ENCODE results near the gene RAPGEF1.

The RAPGEF1 gene

GRCh38 chr9:131734165-131734610 lies 5.7 kb downstream of the RAPGEF1 start:
- no peak overlapping the region for H3K27ac ChIP-seq (ENCODE audit: low read length)
- no peaks in the 10 kb centered on the region for H3K36me3 ChIP-seq (ENCODE audit: insufficient read depth, low read depth, low read length)
- H3K4me3 ChIP-seq (ENCODE audit: low read length) = no peak overlapping the region
- H3K4me1 ChIP-seq (ENCODE audit: insufficient read depth, low read length) = peaks cover 44% of the 10 kb centered on the region
- no peaks in the 10 kb centered on the region for H3K27me3 ChIP-seq (ENCODE audit: insufficient read depth, low read length)
- H3K9me3 ChIP-seq (ENCODE audit: insufficient read depth, low read depth, low read length) = no peaks in the 10 kb centered on the region
- H3K9ac ChIP-seq (ENCODE audit: low read depth, low read length) = no peak overlapping the region

- Histone ChIP-seq H3K9me3 (ENCODE audit: insufficient read depth, low read depth, low read length) (no peaks in the 10 kb centered on the region), H3K4me3 (ENCODE audit: low read length) (no peak overlapping the region), H3K27me3 (ENCODE audit: insufficient read depth, low read length) (no peaks in the 10 kb centered on the region), H3K4me1 (ENCODE audit: insufficient read depth, low read length) (peaks cover 48% of the 10 kb centered on the region), H3K9ac (ENCODE audit: low read depth, low read length) (no peak overlapping the region), H3K36me3 (ENCODE audit: insufficient read depth, low read depth, low read length) (no peaks in the 10 kb centered on the region), H3K27ac (ENCODE audit: low read length) (no peak overlapping the region)
Measured at GRCh38 chr9:131733541-131734061, 6.3 kb downstream of the RAPGEF1 start.

- H3K9ac ChIP-seq (ENCODE audit: low read depth, low read length) = no peak overlapping the region; the same call in 1 of the 2 replicates
- no peaks in the 10 kb centered on the region for H3K27me3 ChIP-seq (ENCODE audit: insufficient read depth, low read length)
- no peaks in the 10 kb centered on the region for H3K9me3 ChIP-seq (ENCODE audit: insufficient read depth, low read depth, low read length)
- no peaks in the 10 kb centered on the region for H3K36me3 ChIP-seq (ENCODE audit: insufficient read depth, low read depth, low read length)
- H3K27ac ChIP-seq (ENCODE audit: low read length) = no peak overlapping the region
- peaks cover 51% of the 10 kb centered on the region for H3K4me1 ChIP-seq (ENCODE audit: insufficient read depth, low read length)
- H3K4me3 ChIP-seq (ENCODE audit: low read length) = no peak overlapping the region
Measured at GRCh38 chr9:131732636-131733289, 7.1 kb downstream of the RAPGEF1 start.

GRCh38 chr9:131732061-131732526 lies 7.8 kb downstream of the RAPGEF1 start:
- Histone ChIP-seq H3K36me3 (ENCODE audit: insufficient read depth, low read depth, low read length) (no peaks in the 10 kb centered on the region), H3K9me3 (ENCODE audit: insufficient read depth, low read depth, low read length) (no peaks in the 10 kb centered on the region), H3K27me3 (ENCODE audit: insufficient read depth, low read length) (no peaks in the 10 kb centered on the region), H3K9ac (ENCODE audit: low read depth, low read length) (no peak overlapping the region), H3K4me1 (ENCODE audit: insufficient read depth, low read length) (peaks cover 58% of the 10 kb centered on the region), H3K27ac (ENCODE audit: low read length) (no peak overlapping the region), H3K4me3 (ENCODE audit: low read length) (no peak overlapping the region)

GRCh38 chr9:131731644-131732043 lies 8.2 kb downstream of the RAPGEF1 start:
- Histone ChIP-seq H3K9ac (ENCODE audit: low read depth, low read length) (no peak overlapping the region), H3K36me3 (ENCODE audit: insufficient read depth, low read depth, low read length) (no peaks in the 10 kb centered on the region), H3K4me1 (ENCODE audit: insufficient read depth, low read length) (peaks cover 53% of the 10 kb centered on the region), H3K9me3 (ENCODE audit: insufficient read depth, low read depth, low read length) (no peaks in the 10 kb centered on the region), H3K27ac (ENCODE audit: low read length) (no peak overlapping the region), H3K27me3 (ENCODE audit: insufficient read depth, low read length) (no peaks in the 10 kb centered on the region), H3K4me3 (ENCODE audit: low read length) (no peak overlapping the region)

DNA sequence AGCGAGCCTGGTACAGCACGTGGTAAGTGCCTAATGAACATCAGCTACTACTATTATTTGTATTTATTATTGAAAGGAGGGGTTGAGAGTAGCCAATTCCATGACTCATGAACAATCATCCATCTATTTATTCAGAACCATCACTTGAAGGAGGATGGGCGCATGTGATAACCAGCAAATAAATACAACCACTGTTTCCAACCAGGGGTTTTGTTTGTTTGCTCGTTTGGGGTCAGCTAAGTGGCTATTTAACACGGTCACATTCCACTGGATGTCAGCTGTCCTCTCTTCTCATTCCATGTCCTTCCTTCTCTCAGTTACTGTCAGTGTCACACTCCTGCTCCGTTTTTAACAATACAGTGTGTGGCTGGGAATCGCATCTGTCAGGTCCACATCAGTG lies 8.6 kb downstream of the RAPGEF1 start:
- Histone ChIP-seq H3K4me1 (ENCODE audit: insufficient read depth, low read length) (peaks cover 49% of the 10 kb centered on the region), H3K27ac (ENCODE audit: low read length) (no peak overlapping the region), H3K9ac (ENCODE audit: low read depth, low read length) (no peak overlapping the region)

GRCh38 chr9:131728961-131729360 lies 10.9 kb downstream of the RAPGEF1 start:
- Histone ChIP-seq H3K36me3 (ENCODE audit: insufficient read depth, low read depth, low read length) (no peaks in the 10 kb centered on the region), H3K4me3 (ENCODE audit: low read length) (no peak overlapping the region), H3K4me1 (ENCODE audit: insufficient read depth, low read length) (peaks cover 35% of the 10 kb centered on the region), H3K9ac (ENCODE audit: low read depth, low read length) (no peak overlapping the region), H3K27me3 (ENCODE audit: insufficient read depth, low read length) (no peaks in the 10 kb centered on the region), H3K27ac (ENCODE audit: low read length) (no peak overlapping the region), H3K9me3 (ENCODE audit: insufficient read depth, low read depth, low read length) (no peaks in the 10 kb centered on the region)

More for the DNA sequence above, 8.6 kb downstream of the RAPGEF1 start:
- no peaks in the 10 kb centered on the region for H3K9me3 ChIP-seq (ENCODE audit: insufficient read depth, low read depth, low read length)
- no peaks in the 10 kb centered on the region for H3K27me3 ChIP-seq (ENCODE audit: insufficient read depth, low read length)
- H3K4me3 ChIP-seq (ENCODE audit: low read length) = no peak overlapping the region
- H3K36me3 ChIP-seq (ENCODE audit: insufficient read depth, low read depth, low read length) = no peaks in the 10 kb centered on the region

DNA sequence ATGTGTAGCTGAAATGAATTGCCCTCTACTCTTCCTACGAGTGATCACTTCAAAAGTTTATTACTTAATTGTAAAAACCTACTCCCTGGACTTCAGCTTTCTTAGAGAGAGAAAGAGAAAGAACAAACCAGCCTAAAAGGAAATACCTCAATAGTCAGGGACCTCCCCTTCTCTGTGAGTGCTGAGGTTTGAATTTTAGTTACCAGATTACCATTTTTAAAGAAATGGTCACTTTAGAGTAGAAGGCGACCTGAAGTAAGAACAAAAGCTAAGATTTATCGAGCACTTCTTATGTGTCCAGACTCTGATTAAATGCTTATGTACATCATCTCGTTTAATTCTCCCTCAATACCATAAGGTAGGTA lies 11.3 kb downstream of the RAPGEF1 start:
- Histone ChIP-seq H3K9ac (ENCODE audit: low read depth, low read length) (no peak overlapping the region), H3K4me3 (ENCODE audit: low read length) (no peak overlapping the region), H3K9me3 (ENCODE audit: insufficient read depth, low read depth, low read length) (no peaks in the 10 kb centered on the region), H3K27me3 (ENCODE audit: insufficient read depth, low read length) (no peaks in the 10 kb centered on the region), H3K36me3 (ENCODE audit: insufficient read depth, low read depth, low read length) (no peaks in the 10 kb centered on the region), H3K27ac (ENCODE audit: low read length) (no peak overlapping the region), H3K4me1 (ENCODE audit: insufficient read depth, low read length) (peaks cover 33% of the 10 kb centered on the region)

- Histone ChIP-seq H3K27me3 (ENCODE audit: insufficient read depth, low read length) (no peaks in the 10 kb centered on the region), H3K9ac (ENCODE audit: low read depth, low read length) (no peak overlapping the region), H3K27ac (ENCODE audit: low read length) (no peak overlapping the region), H3K36me3 (ENCODE audit: insufficient read depth, low read depth, low read length) (no peaks in the 10 kb centered on the region), H3K4me1 (ENCODE audit: insufficient read depth, low read length) (peaks cover 33% of the 10 kb centered on the region), H3K4me3 (ENCODE audit: low read length) (no peak overlapping the region), H3K9me3 (ENCODE audit: insufficient read depth, low read depth, low read length) (no peaks in the 10 kb centered on the region)
Measured at GRCh38 chr9:131727795-131728545, 11.9 kb downstream of the RAPGEF1 start.

DNA sequence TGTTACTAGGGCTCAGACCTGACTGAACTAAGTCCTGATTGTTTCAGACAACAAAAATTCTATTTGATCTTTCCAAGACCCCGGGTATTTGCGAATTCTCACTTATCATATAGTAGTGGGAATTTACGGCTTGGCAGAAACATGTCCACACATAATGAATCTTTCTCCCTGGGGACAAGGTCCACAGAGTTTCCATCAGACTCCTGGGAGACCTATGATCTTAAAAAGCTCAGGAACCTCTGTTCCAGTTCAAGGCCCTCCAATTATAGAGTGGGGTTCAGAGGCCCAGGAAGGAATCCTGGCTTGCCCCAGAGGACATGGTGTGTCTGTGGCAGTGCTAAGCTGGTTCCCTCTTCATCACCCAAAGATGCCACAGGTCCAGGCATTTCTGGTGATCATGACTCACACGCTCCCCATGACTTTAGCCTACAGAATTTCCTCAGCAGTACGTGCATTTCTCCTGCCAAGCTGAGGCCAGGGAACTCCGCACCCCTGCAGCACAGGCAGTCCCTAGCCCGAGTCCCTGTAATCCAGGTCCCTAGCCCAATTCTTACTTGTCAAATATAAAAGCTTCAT lies 12.6 kb downstream of the RAPGEF1 start:
- Histone ChIP-seq H3K27ac (ENCODE audit: low read length) (no peak overlapping the region), H3K4me1 (ENCODE audit: insufficient read depth, low read length) (peaks cover 33% of the 10 kb centered on the region), H3K4me3 (ENCODE audit: low read length) (no peak overlapping the region)

GRCh38 chr9:131724683-131725082 lies 15.2 kb downstream of the RAPGEF1 start:
- no peaks in the 10 kb centered on the region for H3K27me3 ChIP-seq (ENCODE audit: insufficient read depth, low read length)
- H3K9me3 ChIP-seq (ENCODE audit: insufficient read depth, low read depth, low read length) = no peaks in the 10 kb centered on the region
- H3K9ac ChIP-seq (ENCODE audit: low read depth, low read length) = no peak overlapping the region
- H3K4me3 ChIP-seq (ENCODE audit: low read length) = no peak overlapping the region
- peaks cover 19% of the 10 kb centered on the region for H3K4me1 ChIP-seq (ENCODE audit: insufficient read depth, low read length)
- no peak overlapping the region for H3K27ac ChIP-seq (ENCODE audit: low read length)
- no peaks in the 10 kb centered on the region for H3K36me3 ChIP-seq (ENCODE audit: insufficient read depth, low read depth, low read length)

More for the DNA sequence above, 12.6 kb downstream of the RAPGEF1 start:
- Histone ChIP-seq H3K9ac (ENCODE audit: low read depth, low read length) (no peak overlapping the region), H3K27me3 (ENCODE audit: insufficient read depth, low read length) (no peaks in the 10 kb centered on the region), H3K36me3 (ENCODE audit: insufficient read depth, low read depth, low read length) (no peaks in the 10 kb centered on the region), H3K9me3 (ENCODE audit: insufficient read depth, low read depth, low read length) (no peaks in the 10 kb centered on the region)
